Heart left ventricle (tissue), 13 donors: ENCODE measurements around the gene DCTN1.

Experiments
- POLR2A ChIP-seq, 2 donors: fragments of 450-650 bp; IDR thresholded peaks; one replicate each; pipeline ENCODE4 v1.6.1; 2017; ENCODE audit warnings: antibody characterized with exemption in 2 of 2, mild to moderate bottlenecking in 2 of 2, moderate library complexity in 2 of 2
- TF ChIP-seq, protein P1 (sequence below), 12 donors: fragments of 200-600 bp; sonication (generic) in 4 of 12; IDR thresholded peaks; one replicate each; pipeline versions ENCODE4 v1.5.0 to v1.8.0; 2018 to 2022; ENCODE audit warnings: antibody characterized with exemption in 12 of 12, mild to moderate bottlenecking in 5 of 12
- donor health status: ischemic (EF 13 %, LVEDD 7.1; RV severe dilation, severe dysfunction).
- donor health status: DM: no; HTN: yes; CAD: no.
- donor health status: DM: no; HTN: no; CAD: no.
- donor health status: ischemic (EF 25% LVEDD 6.9; RV normal size, moderate dysfunction).
- donor health status: ischemic (EF 25% LVEDD 5.7; RV mildly dilated, moderate dysfunction).
- donor health status: ischemic (EF 35%, LVEDD 5.7; RV mildly dilated, moderate dysfunction).
- donor health status: nonischemic (EF 11% LVEDD 7.7; RV severe dilation, severe dysfunction).
- donor health status: DM: yes; HTN: yes; CAD: no.
- donor health status: PGD.
- donor health status: ischemic (EF 29% LVEDD 5.4; RV normal size, mild dysfunction).
- donor health status: nonischemic (EF 23%, LVEDD 6.1; RV moderate dilation, normal function).

DNA sequence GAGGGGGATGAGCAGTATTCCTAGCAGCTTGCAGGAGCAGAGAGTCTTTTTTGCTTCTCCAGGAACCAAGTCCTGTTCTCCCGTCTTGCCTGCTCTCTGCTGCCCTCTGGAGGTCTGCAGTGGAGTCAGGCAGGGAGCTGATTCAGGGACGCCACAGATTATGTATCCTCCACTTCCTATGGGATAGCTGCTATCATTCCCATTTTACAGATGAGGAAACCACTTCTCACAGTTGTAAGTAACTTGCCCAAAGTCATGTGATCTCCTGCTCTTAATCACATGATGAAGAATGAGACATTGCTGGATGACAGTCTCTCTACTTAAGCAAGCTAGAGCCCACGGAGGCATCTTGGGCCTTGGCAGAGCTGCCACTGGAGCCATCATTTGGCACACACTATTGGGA is 45.2 kb downstream of the DCTN1 start:
- no peak for TF ChIP-seq POLR2A (IDR thresholded peaks at IDR 0.05)
- TF ChIP-seq, protein P1, sequence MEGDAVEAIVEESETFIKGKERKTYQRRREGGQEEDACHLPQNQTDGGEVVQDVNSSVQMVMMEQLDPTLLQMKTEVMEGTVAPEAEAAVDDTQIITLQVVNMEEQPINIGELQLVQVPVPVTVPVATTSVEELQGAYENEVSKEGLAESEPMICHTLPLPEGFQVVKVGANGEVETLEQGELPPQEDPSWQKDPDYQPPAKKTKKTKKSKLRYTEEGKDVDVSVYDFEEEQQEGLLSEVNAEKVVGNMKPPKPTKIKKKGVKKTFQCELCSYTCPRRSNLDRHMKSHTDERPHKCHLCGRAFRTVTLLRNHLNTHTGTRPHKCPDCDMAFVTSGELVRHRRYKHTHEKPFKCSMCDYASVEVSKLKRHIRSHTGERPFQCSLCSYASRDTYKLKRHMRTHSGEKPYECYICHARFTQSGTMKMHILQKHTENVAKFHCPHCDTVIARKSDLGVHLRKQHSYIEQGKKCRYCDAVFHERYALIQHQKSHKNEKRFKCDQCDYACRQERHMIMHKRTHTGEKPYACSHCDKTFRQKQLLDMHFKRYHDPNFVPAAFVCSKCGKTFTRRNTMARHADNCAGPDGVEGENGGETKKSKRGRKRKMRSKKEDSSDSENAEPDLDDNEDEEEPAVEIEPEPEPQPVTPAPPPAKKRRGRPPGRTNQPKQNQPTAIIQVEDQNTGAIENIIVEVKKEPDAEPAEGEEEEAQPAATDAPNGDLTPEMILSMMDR (IDR thresholded peaks at IDR 0.05), result peak; percentile 89 to 98 (median 95)
